ENCODE measurements around the gene APOL6. TPM values are rescaled to one million over a fixed set of nuclear protein-coding genes. Genes with fewer than 3 reads are reported as not detected.

The APOL6 gene, protein sequence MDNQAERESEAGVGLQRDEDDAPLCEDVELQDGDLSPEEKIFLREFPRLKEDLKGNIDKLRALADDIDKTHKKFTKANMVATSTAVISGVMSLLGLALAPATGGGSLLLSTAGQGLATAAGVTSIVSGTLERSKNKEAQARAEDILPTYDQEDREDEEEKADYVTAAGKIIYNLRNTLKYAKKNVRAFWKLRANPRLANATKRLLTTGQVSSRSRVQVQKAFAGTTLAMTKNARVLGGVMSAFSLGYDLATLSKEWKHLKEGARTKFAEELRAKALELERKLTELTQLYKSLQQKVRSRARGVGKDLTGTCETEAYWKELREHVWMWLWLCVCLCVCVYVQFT
- total RNA-seq: 5.2 TPM

DNA sequence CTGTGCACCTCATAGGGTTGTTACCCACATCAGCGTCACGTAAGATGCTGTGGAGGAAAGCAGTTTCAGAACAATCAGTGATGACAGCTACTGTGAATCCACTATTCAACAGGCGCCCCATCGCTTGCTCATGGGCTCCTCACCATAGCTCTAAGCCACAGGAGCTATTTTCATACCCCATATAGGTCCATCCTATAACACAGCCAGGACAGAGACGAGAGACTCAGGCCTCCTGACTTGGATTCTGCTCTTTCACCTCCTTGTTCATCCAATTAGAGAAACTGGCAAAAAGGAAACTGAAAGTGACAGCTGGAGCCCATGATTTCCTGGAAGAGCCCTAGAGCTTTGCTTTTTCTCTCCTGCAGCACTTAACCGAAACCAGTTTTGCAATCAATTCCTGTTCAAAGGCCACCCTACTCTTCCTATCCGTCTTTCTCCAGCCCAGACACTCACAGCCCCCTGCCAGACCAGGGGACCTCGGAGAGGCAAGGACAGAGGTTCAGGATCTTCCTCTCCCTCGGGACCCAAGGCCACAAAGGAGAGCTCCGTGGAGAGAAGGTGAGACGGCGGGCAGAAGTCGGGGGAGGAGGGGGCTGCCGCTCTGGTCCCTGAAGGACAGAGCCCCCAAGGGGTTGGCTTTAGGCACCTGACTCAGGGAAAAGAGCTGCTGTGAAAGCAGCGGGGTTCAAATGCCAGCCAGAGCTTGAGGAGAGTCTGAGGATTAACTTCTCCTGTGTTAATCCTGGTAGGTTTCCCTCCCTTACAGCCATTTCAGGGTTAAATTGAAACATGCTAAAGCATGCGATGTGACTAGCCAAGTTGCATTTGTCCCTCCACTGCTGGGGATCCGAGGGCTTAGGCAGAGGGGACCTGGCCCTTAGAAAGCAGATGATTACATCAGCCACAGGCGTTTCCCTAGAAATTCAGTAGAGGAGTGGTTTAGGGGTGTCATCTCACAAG lies at the start of gene APOL6:
APOL6 (plus strand) TSS at position 381 of the 960 bp plus-strand sequence. CDS start 7,980 bp downstream, outside the sequence.
- Histone ChIP-seq H3K4me1 (ENCODE audit: control insufficient read depth in 3 of 3, insufficient read depth in 3 of 3, low read length in 3 of 3) (peaks cover 16 to 38% (median 19%) of the 10 kb centered on the region in 3 donors), H3K27me3 (ENCODE audit: control insufficient read depth in 3 of 3, insufficient read depth in 3 of 3, low read length in 3 of 3) (no peaks in the 10 kb centered on the region), H3K9ac (ENCODE audit: low read depth in 1 of 3, low read length in 3 of 3) (peak within 1 kb of the TSS; percentile 94 to 96 (median 95)), H3K4me3 (ENCODE audit: low read length in 3 of 3) (peak within 1 kb of the TSS; percentile 82 to 95 (median 83)), H3K9me3 (ENCODE audit: control insufficient read depth in 3 of 3, low read length in 3 of 3) (peaks cover 0 to 3% (median 0%) of the 10 kb centered on the region in 3 donors), H3K36me3 (ENCODE audit: control insufficient read depth in 3 of 3, insufficient read depth in 3 of 3, low read length in 3 of 3) (peaks cover 0 to 2% (median 0%) of the 10 kb centered on the region in 3 donors), H3K27ac (ENCODE audit: low read depth, low read length) (peak within 1 kb of the TSS; percentile 93)

DNA sequence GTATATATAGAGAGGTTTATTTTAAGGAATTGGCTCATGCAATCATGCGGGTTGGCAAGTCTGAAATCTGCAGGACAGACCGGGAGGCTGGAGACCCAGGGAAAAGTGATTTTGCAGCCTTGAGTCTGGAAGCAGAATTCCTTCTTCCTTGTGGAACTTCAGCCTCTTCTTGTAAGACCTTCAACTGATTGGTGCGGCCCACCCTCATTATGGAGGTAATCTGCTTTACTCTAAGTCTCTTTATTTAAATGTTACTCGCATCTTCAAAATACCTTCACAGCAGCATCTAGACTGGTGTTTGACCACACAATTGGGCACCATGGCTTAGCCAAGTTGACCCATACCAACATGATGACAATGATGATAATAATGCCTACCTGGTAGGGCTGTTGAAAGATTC lies 48.9 kb upstream of the APOL6 start:
- peak overlapping the region in 1 of 3 donors; percentile 17 for H3K9ac ChIP-seq (ENCODE audit: low read depth in 1 of 3, low read length in 3 of 3)
- no peaks in the 10 kb centered on the region for H3K9me3 ChIP-seq (ENCODE audit: control insufficient read depth in 3 of 3, low read length in 3 of 3)
- H3K4me3 ChIP-seq (ENCODE audit: low read length in 3 of 3): no peak overlapping the region
- no peaks in the 10 kb centered on the region for H3K27me3 ChIP-seq (ENCODE audit: control insufficient read depth in 3 of 3, insufficient read depth in 3 of 3, low read length in 3 of 3)
- peaks cover 22 to 80% (median 52%) of the 10 kb centered on the region in 3 donors for H3K4me1 ChIP-seq (ENCODE audit: control insufficient read depth in 3 of 3, insufficient read depth in 3 of 3, low read length in 3 of 3)
- H3K27ac ChIP-seq (ENCODE audit: low read depth, low read length): peak overlapping the region; percentile 67
- H3K36me3 ChIP-seq (ENCODE audit: control insufficient read depth in 3 of 3, insufficient read depth in 3 of 3, low read length in 3 of 3): peaks cover 0 to 6% (median 0%) of the 10 kb centered on the region in 3 donors

DNA sequence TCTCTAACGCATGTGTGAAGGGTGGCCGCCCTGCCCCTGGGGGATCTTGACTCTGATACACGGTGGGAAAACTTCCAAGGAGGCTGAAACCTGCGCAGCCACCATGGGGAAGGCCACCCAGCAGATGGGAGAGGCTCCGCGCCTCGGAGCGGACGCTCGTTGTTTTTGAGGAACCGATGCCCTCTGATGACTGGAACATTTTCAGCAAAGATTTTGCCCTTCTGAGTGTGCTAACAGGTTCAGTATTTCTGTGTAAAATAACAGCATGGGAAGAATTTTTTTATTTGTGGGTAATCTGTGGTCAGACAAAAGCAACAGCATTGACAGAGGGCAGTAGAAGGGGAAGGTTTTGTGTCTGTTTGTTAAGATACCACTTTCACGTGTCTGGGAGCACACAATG lies 47.8 kb upstream of the APOL6 start:
- peak overlapping the region; percentile 67 for H3K27ac ChIP-seq (ENCODE audit: low read depth, low read length)
- no peaks in the 10 kb centered on the region for H3K9me3 ChIP-seq (ENCODE audit: control insufficient read depth in 3 of 3, low read length in 3 of 3)
- H3K36me3 ChIP-seq (ENCODE audit: control insufficient read depth in 3 of 3, insufficient read depth in 3 of 3, low read length in 3 of 3): peaks cover 0 to 6% (median 0%) of the 10 kb centered on the region in 3 donors
- peaks cover 22 to 81% (median 52%) of the 10 kb centered on the region in 3 donors for H3K4me1 ChIP-seq (ENCODE audit: control insufficient read depth in 3 of 3, insufficient read depth in 3 of 3, low read length in 3 of 3)
- H3K27me3 ChIP-seq (ENCODE audit: control insufficient read depth in 3 of 3, insufficient read depth in 3 of 3, low read length in 3 of 3): no peaks in the 10 kb centered on the region
- peak overlapping the region in 1 of 3 donors; percentile 8 for H3K9ac ChIP-seq (ENCODE audit: low read depth in 1 of 3, low read length in 3 of 3)
- no peak overlapping the region for H3K4me3 ChIP-seq (ENCODE audit: low read length in 3 of 3)

DNA sequence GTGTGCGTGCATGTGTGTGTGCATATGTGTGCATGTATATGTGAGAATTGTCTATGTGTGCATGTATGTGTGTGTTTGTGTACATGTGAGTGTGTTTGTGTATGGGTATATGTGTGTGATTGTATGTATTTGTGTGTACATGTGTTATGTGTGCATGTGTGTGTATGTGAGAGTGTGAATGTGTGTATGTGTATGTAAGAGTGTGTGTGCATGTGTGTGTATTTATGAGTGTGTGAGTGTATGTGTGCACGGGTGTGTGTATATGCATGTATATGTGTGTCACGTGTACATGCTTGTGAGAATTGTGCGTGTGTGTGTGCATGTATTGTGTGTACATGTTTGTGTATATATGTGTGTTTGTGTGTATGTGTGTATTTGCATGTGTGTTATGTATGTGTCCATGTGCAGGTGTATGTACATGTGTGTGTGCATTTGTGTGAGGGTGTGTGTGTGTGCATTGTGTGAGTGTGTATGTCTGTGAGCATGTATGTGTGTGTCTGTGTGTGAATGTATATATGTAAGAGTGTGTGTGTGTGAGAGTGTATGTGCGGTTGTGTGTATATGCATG lies 47.1 kb upstream of the APOL6 start:
- peaks cover 0 to 6% (median 0%) of the 10 kb centered on the region in 3 donors for H3K36me3 ChIP-seq (ENCODE audit: control insufficient read depth in 3 of 3, insufficient read depth in 3 of 3, low read length in 3 of 3)
- H3K4me3 ChIP-seq (ENCODE audit: low read length in 3 of 3): no peak overlapping the region
- peaks cover 24 to 81% (median 55%) of the 10 kb centered on the region in 3 donors for H3K4me1 ChIP-seq (ENCODE audit: control insufficient read depth in 3 of 3, insufficient read depth in 3 of 3, low read length in 3 of 3)
- H3K9ac ChIP-seq (ENCODE audit: low read depth in 1 of 3, low read length in 3 of 3): no peak overlapping the region
- no peaks in the 10 kb centered on the region for H3K9me3 ChIP-seq (ENCODE audit: control insufficient read depth in 3 of 3, low read length in 3 of 3)
- no peaks in the 10 kb centered on the region for H3K27me3 ChIP-seq (ENCODE audit: control insufficient read depth in 3 of 3, insufficient read depth in 3 of 3, low read length in 3 of 3)
- H3K27ac ChIP-seq (ENCODE audit: low read depth, low read length): no peak overlapping the region

DNA sequence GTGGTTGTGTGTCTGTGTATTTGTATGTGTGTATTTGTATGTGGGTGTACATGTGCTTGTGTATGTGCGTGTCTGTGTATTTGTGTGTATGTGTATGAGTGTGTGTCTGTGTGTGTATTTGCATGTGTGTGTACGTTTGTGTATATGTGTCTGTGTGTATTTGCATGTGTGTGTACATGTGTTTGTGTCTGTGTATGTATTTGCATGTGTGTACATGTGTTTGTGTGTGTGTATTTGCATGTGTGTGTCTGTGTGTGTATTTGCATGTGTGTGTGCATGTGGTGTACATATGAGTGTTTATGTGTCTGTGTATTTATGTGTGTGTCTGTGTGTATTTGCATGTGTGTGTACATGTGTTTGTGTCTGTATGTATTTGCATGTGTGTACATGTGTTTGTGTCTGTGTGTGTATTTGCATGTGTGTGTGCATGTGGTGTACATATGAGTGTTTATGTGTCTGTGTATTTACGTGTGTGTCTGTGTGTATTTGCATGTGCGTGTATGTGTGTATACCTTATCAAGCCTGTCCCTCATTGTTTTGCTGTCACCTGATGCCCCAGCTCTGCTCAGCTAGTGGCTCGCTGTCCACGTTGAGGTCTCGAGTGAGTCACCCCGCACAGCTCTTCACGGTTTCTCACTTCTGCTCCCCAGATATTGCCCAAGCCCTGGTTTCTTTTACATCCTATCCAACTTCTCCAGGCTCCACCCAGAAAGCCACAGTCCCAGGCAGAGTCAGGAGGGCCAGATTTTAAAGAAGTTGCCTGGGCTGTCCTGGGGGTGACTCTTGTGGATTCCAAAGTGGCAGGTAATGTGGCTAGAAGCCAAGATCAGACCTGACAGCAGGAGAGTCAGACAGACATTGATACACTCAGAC lies 46.3 kb upstream of the APOL6 start:
- H3K27me3 ChIP-seq (ENCODE audit: control insufficient read depth in 3 of 3, insufficient read depth in 3 of 3, low read length in 3 of 3): no peaks in the 10 kb centered on the region
- peak overlapping the region; percentile 77 for H3K27ac ChIP-seq (ENCODE audit: low read depth, low read length)
- peaks cover 29 to 83% (median 59%) of the 10 kb centered on the region in 3 donors for H3K4me1 ChIP-seq (ENCODE audit: control insufficient read depth in 3 of 3, insufficient read depth in 3 of 3, low read length in 3 of 3)
- no peaks in the 10 kb centered on the region for H3K9me3 ChIP-seq (ENCODE audit: control insufficient read depth in 3 of 3, low read length in 3 of 3)
- H3K9ac ChIP-seq (ENCODE audit: low read depth in 1 of 3, low read length in 3 of 3): peak overlapping the region in 1 of 3 donors; percentile 57
- no peak overlapping the region for H3K4me3 ChIP-seq (ENCODE audit: low read length in 3 of 3)
- H3K36me3 ChIP-seq (ENCODE audit: control insufficient read depth in 3 of 3, insufficient read depth in 3 of 3, low read length in 3 of 3): peaks cover 1 to 8% (median 3%) of the 10 kb centered on the region in 3 donors

DNA sequence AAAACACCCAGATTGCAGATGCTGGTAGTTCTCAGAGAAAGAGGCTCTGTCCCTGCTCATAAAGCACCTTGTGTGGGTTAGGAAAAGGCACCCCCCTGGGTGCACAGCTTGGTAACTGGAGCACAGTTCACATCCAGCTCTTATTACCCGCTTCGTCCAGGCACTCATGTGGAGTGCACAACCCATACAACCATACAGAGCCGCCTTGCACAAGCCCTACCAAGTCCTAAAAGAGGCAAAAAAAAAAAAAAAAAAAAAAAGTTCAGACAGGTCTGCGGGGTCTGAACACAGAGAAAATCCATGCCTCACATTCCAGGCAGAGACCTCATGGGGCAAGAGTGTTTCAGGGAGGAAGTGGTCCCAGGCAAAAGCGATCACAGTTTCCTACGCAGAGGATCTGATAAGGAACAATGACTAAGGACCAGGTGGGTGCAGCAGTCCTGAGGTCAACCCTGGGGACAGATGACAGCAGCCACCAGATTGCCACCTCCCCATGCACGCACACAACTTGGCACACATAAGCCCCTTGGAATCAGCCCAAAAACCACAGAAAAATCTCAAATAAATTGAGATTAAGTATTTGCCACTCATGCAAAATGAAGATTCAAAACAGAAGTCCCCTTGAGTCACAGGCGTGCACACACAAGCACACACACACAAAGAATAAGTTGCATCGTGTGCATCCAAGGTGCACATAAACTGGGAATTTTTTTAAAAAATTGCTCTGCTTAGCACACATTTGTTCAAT lies 43.5 kb upstream of the APOL6 start:
- H3K36me3 ChIP-seq (ENCODE audit: control insufficient read depth in 3 of 3, insufficient read depth in 3 of 3, low read length in 3 of 3): peaks cover 19 to 33% (median 26%) of the 10 kb centered on the region in 3 donors
- H3K27me3 ChIP-seq (ENCODE audit: control insufficient read depth in 3 of 3, insufficient read depth in 3 of 3, low read length in 3 of 3): no peaks in the 10 kb centered on the region
- H3K4me1 ChIP-seq (ENCODE audit: control insufficient read depth in 3 of 3, insufficient read depth in 3 of 3, low read length in 3 of 3): peaks cover 46 to 88% (median 63%) of the 10 kb centered on the region in 3 donors
- peak overlapping the region in 2 of 3 donors; percentile 30 to 40 for H3K9ac ChIP-seq (ENCODE audit: low read depth in 1 of 3, low read length in 3 of 3)
- H3K4me3 ChIP-seq (ENCODE audit: low read length in 3 of 3): no peak overlapping the region
- H3K27ac ChIP-seq (ENCODE audit: low read depth, low read length): peak overlapping the region; percentile 76
- no peaks in the 10 kb centered on the region for H3K9me3 ChIP-seq (ENCODE audit: control insufficient read depth in 3 of 3, low read length in 3 of 3)

DNA sequence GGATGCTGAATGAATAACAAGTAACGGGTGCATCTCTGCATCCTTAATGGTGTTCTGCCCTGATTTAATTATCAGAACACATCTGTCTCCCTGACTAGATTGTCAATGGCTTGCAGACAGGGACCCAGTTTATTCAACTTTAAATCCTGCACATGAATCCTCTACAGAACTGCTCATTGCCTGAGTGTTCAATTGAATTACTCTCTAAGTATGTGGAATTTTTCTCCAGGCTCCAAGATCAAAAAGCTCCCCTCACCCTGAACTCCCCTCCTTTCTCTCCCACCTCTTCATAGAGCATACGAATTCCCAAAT lies 42.9 kb upstream of the APOL6 start:
- peaks cover 23 to 38% (median 31%) of the 10 kb centered on the region in 3 donors for H3K36me3 ChIP-seq (ENCODE audit: control insufficient read depth in 3 of 3, insufficient read depth in 3 of 3, low read length in 3 of 3)
- peaks cover 51 to 88% (median 65%) of the 10 kb centered on the region in 3 donors for H3K4me1 ChIP-seq (ENCODE audit: control insufficient read depth in 3 of 3, insufficient read depth in 3 of 3, low read length in 3 of 3)
- H3K27me3 ChIP-seq (ENCODE audit: control insufficient read depth in 3 of 3, insufficient read depth in 3 of 3, low read length in 3 of 3): no peaks in the 10 kb centered on the region
- H3K9me3 ChIP-seq (ENCODE audit: control insufficient read depth in 3 of 3, low read length in 3 of 3): no peaks in the 10 kb centered on the region
- no peak overlapping the region for H3K4me3 ChIP-seq (ENCODE audit: low read length in 3 of 3)
- peak overlapping the region; percentile 76 for H3K27ac ChIP-seq (ENCODE audit: low read depth, low read length)
- peak overlapping the region; percentile 38 to 85 (median 54) for H3K9ac ChIP-seq (ENCODE audit: low read depth in 1 of 3, low read length in 3 of 3)

DNA sequence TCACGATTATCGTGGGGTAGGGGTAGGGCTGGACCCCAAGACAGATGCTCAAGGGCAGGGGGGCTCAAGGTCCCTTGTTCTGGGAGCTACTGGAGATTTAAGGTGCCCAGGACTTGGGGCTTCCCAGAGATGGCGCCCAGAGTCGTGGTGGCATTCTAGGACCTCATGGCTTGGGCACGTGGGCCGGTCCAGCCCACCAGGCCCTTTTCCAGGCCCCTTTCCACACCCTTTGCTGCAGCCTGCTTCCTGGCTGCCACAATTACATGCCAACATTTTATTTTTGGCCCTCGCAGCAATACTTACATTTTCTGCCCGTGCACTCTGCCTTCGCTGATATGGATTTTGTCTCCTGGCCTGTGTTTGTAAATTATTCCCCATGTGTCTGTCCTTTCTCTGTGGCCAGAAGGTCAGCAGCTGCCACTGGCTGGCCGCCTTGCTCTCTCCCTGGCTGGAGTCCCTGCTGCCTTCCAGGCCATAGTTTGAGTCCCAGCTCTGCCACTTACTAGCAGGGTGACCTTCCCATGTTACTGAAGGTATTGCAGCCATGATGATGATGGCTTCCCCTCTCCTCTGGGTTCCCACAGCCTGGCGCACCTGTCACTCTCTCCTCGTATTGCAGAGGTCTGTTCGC lies 42.3 kb upstream of the APOL6 start:
- Histone ChIP-seq H3K27ac (ENCODE audit: low read depth, low read length) (peak overlapping the region; percentile 76), H3K4me1 (ENCODE audit: control insufficient read depth in 3 of 3, insufficient read depth in 3 of 3, low read length in 3 of 3) (peaks cover 58 to 89% (median 69%) of the 10 kb centered on the region in 3 donors)

More for the DNA sequence above, 42.3 kb upstream of the APOL6 start:
- Histone ChIP-seq H3K27me3 (ENCODE audit: control insufficient read depth in 3 of 3, insufficient read depth in 3 of 3, low read length in 3 of 3) (no peaks in the 10 kb centered on the region), H3K9me3 (ENCODE audit: control insufficient read depth in 3 of 3, low read length in 3 of 3) (no peaks in the 10 kb centered on the region), H3K36me3 (ENCODE audit: control insufficient read depth in 3 of 3, insufficient read depth in 3 of 3, low read length in 3 of 3) (peaks cover 30 to 42% (median 38%) of the 10 kb centered on the region in 3 donors), H3K4me3 (ENCODE audit: low read length in 3 of 3) (no peak overlapping the region), H3K9ac (ENCODE audit: low read depth in 1 of 3, low read length in 3 of 3) (peak overlapping the region; percentile 54 to 85 (median 62))
